Neural cell (in vitro differentiated cells): ENCODE measurements around the gene PTK6. TPM values are rescaled to one million over a fixed set of nuclear protein-coding genes. Genes with fewer than 3 reads are reported as not detected.

Experiments
- H2AFZ ChIP-seq: fragments of 200-600, 300-800 bp; sonication (generic), shearing (Covaris generic); 2 replicates; pipeline ENCODE4 v1.6.0; 2014; ENCODE audit warnings: low read depth, mild to moderate bottlenecking, antibody characterized with exemption, low read length, moderate library complexity
- H3F3A ChIP-seq: fragments of 200-600 bp; shearing (Covaris generic); 2 replicates; pipeline ENCODE4 v1.6.1; 2016; ENCODE audit warnings: mild to moderate bottlenecking, moderate library complexity, mixed read lengths, antibody characterized with exemption, low read length; ENCODE audit not compliant: insufficient read depth, poor library complexity, severe bottlenecking
- H3K27ac ChIP-seq: fragments of 200-600, 300-800 bp; sonication (generic), shearing (Covaris generic); 2 replicates; pipeline ENCODE4 v1.5.1; 2014; ENCODE audit warnings: mild to moderate bottlenecking, low read length, moderate library complexity
- H3K27me3 ChIP-seq: fragments of 300-800, 200-600 bp; sonication (generic), shearing (Covaris generic); 2 replicates; pipeline ENCODE4 v1.6.0; 2014; ENCODE audit warnings: mild to moderate bottlenecking, low read depth, low read length, moderate library complexity; ENCODE audit not compliant: insufficient read depth
- H3K36me3 ChIP-seq: fragments of 300-800, 200-600 bp; sonication (generic), shearing (Covaris generic); 2 replicates; pipeline ENCODE4 v1.5.1; 2014; ENCODE audit warnings: mild to moderate bottlenecking, antibody characterized with exemption, low read length, moderate library complexity; ENCODE audit not compliant: insufficient read depth
- H3K4me2 ChIP-seq: fragments of 300-800, 200-600 bp; sonication (generic), shearing (Covaris generic); 2 replicates; pipeline ENCODE4 v1.6.0; 2014; ENCODE audit warnings: mild to moderate bottlenecking, low read length
- H3K4me3 ChIP-seq: fragments of 300-800, 200-600 bp; sonication (generic), shearing (Covaris generic); 2 replicates; pipeline ENCODE4 v1.5.1; 2014; ENCODE audit warnings: mild to moderate bottlenecking, low read length, moderate library complexity
- H3K79me2 ChIP-seq: fragments of 200-600 bp; shearing (Covaris generic); replicated peaks from 2 replicates; pipeline ENCODE4 v1.6.0; 2014; ENCODE audit warnings: mild to moderate bottlenecking, low read length, moderate library complexity; ENCODE audit not compliant: insufficient read depth
- H3K9ac ChIP-seq: fragments of 300-800, 200-600 bp; sonication (generic), shearing (Covaris generic); 2 replicates; pipeline ENCODE4 v1.6.1; 2016; ENCODE audit warnings: mild to moderate bottlenecking, low read length, mixed read lengths
- H3K9me2 ChIP-seq: fragments of 200-600 bp; shearing (Covaris generic); 2 replicates; pipeline ENCODE4 v1.6.1; 2016; ENCODE audit warnings: mild to moderate bottlenecking, low read length, mixed read lengths; ENCODE audit not compliant: insufficient read depth
- H3K9me3 ChIP-seq: fragments of 200-600, 300-800 bp; sonication (generic), shearing (Covaris generic); 2 replicates; pipeline ENCODE4 v1.6.1; 2016; ENCODE audit warnings: mild to moderate bottlenecking, mixed run types, low read length, moderate library complexity, mixed read lengths
- H4K20me1 ChIP-seq: fragments of 200-600 bp; shearing (Covaris generic); 2 replicates; pipeline ENCODE4 v1.6.1; 2016; ENCODE audit warnings: mild to moderate bottlenecking, mixed run types; ENCODE audit not compliant: insufficient read depth
- CTCF ChIP-seq: fragments of 450-650 bp; IDR thresholded peaks from 2 replicates; pipeline ENCODE4 v1.5.1; 2014; ENCODE audit warnings: antibody characterized with exemption, mild to moderate bottlenecking, moderate library complexity; ENCODE audit not compliant: poor library complexity, severe bottlenecking
- EP300 ChIP-seq: fragments of 450-650 bp; conservative IDR thresholded peaks from 2 replicates; pipeline ENCODE4 v1.6.1; 2014; ENCODE audit warnings: antibody characterized with exemption, mild to moderate bottlenecking, moderate library complexity; ENCODE audit not compliant: poor library complexity, severe bottlenecking
- EZH2 ChIP-seq: fragments of 200-600, 300-800 bp; shearing (Covaris generic), sonication (generic); IDR thresholded peaks from 2 replicates; pipeline ENCODE4 v1.6.1; 2014; ENCODE audit warnings: antibody characterized with exemption, low read length, borderline replicate concordance, mild to moderate bottlenecking; ENCODE audit not compliant: insufficient read depth, poor library complexity, severe bottlenecking
- MXI1 ChIP-seq: fragments of 450-650 bp; conservative IDR thresholded peaks from 2 replicates; pipeline ENCODE4 v1.6.1; 2014; ENCODE audit warnings: antibody characterized with exemption, mild to moderate bottlenecking; ENCODE audit not compliant: poor library complexity, severe bottlenecking
- POLR2AphosphoS5 ChIP-seq: IDR thresholded peaks from 2 replicates; pipeline ENCODE4 v1.6.1; 2012
- RAD21 ChIP-seq: fragments of 450-650 bp; conservative IDR thresholded peaks from 2 replicates; pipeline ENCODE4 v1.6.1; 2014; ENCODE audit warnings: antibody characterized with exemption, mild to moderate bottlenecking, moderate library complexity
- REST ChIP-seq: IDR thresholded peaks from 2 replicates; pipeline ENCODE4 v1.6.1; 2012; ENCODE audit warnings: borderline replicate concordance
- SMC3 ChIP-seq: fragments of 450-650 bp; conservative IDR thresholded peaks from 2 replicates; pipeline ENCODE4 v1.6.1; 2014; ENCODE audit warnings: antibody characterized with exemption, mild to moderate bottlenecking, moderate library complexity; ENCODE audit not compliant: poor library complexity
- TAF1 ChIP-seq: IDR thresholded peaks from 2 replicates; pipeline ENCODE4 v1.6.1; 2012; ENCODE audit warnings: low read depth
- polyA plus RNA-seq: library from polyadenylated mRNA; depleted of rRNA; stranded (reverse); fragments of >200 nt; gene quantifications from 2 replicates; pipeline ENCODE4 v1.2.3, GENCODE V29; 2014

The PTK6 gene
- polyA plus RNA-seq, 1 donor from 2014 or later, result not detected

DNA sequence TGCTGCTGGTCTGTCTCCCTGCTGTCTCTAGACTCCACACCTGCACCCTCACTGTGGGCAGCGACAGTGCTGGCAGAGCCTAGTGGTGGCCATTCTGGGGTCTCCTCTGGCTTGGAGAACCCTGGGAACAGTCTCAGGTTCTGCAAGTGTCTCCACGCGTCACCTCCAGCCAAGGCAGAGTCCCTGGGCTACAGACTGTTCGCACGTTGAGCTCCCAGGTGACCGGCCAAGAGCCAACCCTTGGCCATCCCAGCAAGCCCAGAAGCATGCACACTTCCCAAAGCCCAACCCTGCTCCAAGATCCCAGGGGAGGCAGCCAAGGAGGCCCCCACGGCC, 43.1 kb downstream of the PTK6 start:
- Histone ChIP-seq H4K20me1 (no peaks in the 10 kb centered on the region), H3K9me3 (no peaks in the 10 kb centered on the region), H3K4me3 (no peak overlapping the region), H3K9ac (no peak overlapping the region), H3K9me2 (no peaks in the 10 kb centered on the region), H3K79me2 (peaks cover 3% of the 10 kb centered on the region), H2AFZ (no peak overlapping the region), H3K4me2 (no peak overlapping the region), H3K36me3 (peaks cover 18% of the 10 kb centered on the region), H3F3A (no peaks in the 10 kb centered on the region), H3K27me3 (no peaks in the 10 kb centered on the region), H3K27ac (no peak overlapping the region)
- no peak for TF ChIP-seq POLR2AphosphoS5
- TF ChIP-seq EP300, result no peak
- TF ChIP-seq TAF1, result no peak
- TF ChIP-seq EZH2, result no peak
- TF ChIP-seq CTCF, result no peak
- TF ChIP-seq RAD21, result no peak
- TF ChIP-seq REST, result no peak
- no peak for TF ChIP-seq SMC3
- TF ChIP-seq MXI1, result no peak

- Histone ChIP-seq H3K9me3 (no peaks in the 10 kb centered on the region), H3K27me3 (no peaks in the 10 kb centered on the region), H3K27ac (no peak overlapping the region), H3K4me2 (no peak overlapping the region), H2AFZ (no peak overlapping the region), H3K9ac (no peak overlapping the region), H3K4me3 (no peak overlapping the region), H4K20me1 (no peaks in the 10 kb centered on the region), H3K79me2 (peaks cover 3% of the 10 kb centered on the region), H3K36me3 (peaks cover 18% of the 10 kb centered on the region), H3K9me2 (no peaks in the 10 kb centered on the region), H3F3A (no peaks in the 10 kb centered on the region)
- TF ChIP-seq MXI1 (no peak), TAF1 (no peak), REST (no peak), POLR2AphosphoS5 (no peak), CTCF (no peak), SMC3 (no peak), RAD21 (no peak), EZH2 (no peak)
These were observed 43.6 kb downstream of the PTK6 start for GRCh38 chr20:63493563-63494020.
